Measurements from ENCODE around the gene C11orf24.

DNA sequence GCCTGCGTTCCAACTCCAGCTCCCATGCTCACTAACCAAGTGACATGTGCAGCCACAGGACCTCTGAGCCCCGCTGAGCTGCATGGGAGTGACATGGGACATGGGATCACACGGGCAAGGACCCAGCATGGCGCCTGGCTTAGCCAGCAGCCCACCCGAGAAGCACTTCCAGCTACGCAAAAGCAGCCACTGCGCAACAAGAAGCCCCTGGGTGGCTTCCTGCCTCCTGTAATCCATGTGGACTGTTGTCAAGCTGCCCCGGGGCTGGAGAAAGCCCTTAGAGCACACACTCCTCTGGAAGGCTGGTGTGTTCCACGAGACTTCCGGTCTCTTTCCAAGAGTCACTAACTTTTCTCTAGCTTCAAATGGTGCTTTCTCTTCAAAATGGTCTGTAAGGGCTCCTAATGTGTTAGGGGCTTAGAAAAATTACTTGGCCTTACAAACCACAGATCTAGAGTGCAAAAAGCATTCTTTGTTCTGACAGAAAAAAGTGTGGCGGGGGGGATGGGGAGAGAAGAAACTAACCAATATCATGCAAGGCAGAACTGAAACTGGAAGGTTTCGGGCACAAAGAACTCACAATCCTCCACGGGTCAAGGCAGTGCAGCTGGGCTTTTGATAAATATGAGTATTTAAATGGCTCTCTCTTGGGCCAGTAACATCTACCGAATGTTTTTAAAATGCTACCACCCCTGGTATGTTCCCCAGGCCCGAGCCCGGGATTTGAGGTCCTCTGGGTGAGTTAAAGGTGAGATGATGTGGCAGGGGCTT lies 5.5 kb downstream of the C11orf24 start:
- TF ChIP-seq EZH2 (IDR thresholded peaks at IDR 0.05; ENCODE audit: insufficient read depth, poor library complexity, severe bottlenecking) (no peak), EZH2phosphoT487 (IDR thresholded peaks at IDR 0.05; ENCODE audit: insufficient read depth, low read depth) (no peak)
